D721Med (cell line): ENCODE results near the gene HTRA3.

ENCODE experiments used
- DNase-seq: peaks from one replicate; pipeline ENCODE4 v3.0.0; 2011; ENCODE audit warnings: low spot score; ENCODE audit not compliant: insufficient read length
- FAIRE-seq: peaks from 2 replicates; lab custom pipeline; 2011; peaks lifted over from hg19 to GRCh38; lab: Jason Lieb, UNC
- CTCF ChIP-seq: IDR thresholded peaks from 2 replicates; pipeline ENCODE4 v1.5.1; 2012; ENCODE audit warnings: mild to moderate bottlenecking, control low read depth; ENCODE audit not compliant: insufficient read depth; ENCODE audit errors: missing control alignments

HTRA3 gene

GRCh38 chr4:8316251-8316771 lies 46.8 kb downstream of the HTRA3 start:
- TF ChIP-seq CTCF: no peak
- no peak for DNase-seq
- no peak for FAIRE-seq

GRCh38 chr4:8316911-8317351 lies 47.4 kb downstream of the HTRA3 start:
- no peak for TF ChIP-seq CTCF
- FAIRE-seq (no peak), DNase-seq (no peak)

- DNase-seq (no peak), FAIRE-seq (no peak)
- TF ChIP-seq CTCF: no peak
These were observed 47.9 kb downstream of the HTRA3 start for GRCh38 chr4:8317474-8317873.

GRCh38 chr4:8318509-8318908 lies 49.0 kb downstream of the HTRA3 start:
- DNase-seq (no peak), FAIRE-seq (no peak)
- TF ChIP-seq CTCF: no peak

- no peak for TF ChIP-seq CTCF
- FAIRE-seq (no peak), DNase-seq (no peak)
These were observed 49.5 kb downstream of the HTRA3 start for GRCh38 chr4:8319061-8319460.

GRCh38 chr4:8319731-8320385 lies 50.3 kb downstream of the HTRA3 start:
- no peak for TF ChIP-seq CTCF
- DNase-seq (no peak), FAIRE-seq (no peak)

GRCh38 chr4:8320386-8320750 lies 50.8 kb downstream of the HTRA3 start:
- no peak for TF ChIP-seq CTCF
- FAIRE-seq: no peak
- DNase-seq: no peak
